PFSK-1 (cell line): ENCODE results near the gene S100A1.

Experiments
- FOXP2 ChIP-seq: optimal IDR thresholded peaks from 2 replicates; pipeline ENCODE3; 2011; ENCODE audit warnings: borderline replicate concordance, control low read depth, inconsistent platforms; ENCODE audit not compliant: insufficient read depth; ENCODE audit errors: extremely low read length, extremely low read depth
- POLR2AphosphoS5 ChIP-seq: IDR thresholded peaks from 2 replicates; pipeline ENCODE4 v1.6.1; 2012; ENCODE audit warnings: low read depth, mild to moderate bottlenecking, control low read depth, low read length, moderate library complexity
- SIN3A ChIP-seq: IDR thresholded peaks from 2 replicates; pipeline ENCODE4 v1.6.1; 2012; ENCODE audit warnings: mild to moderate bottlenecking, low read length, moderate library complexity, borderline replicate concordance; ENCODE audit not compliant: insufficient read depth
- TAF1 ChIP-seq: IDR thresholded peaks from 2 replicates; pipeline ENCODE4 v1.6.1; 2012; ENCODE audit warnings: low read length, control low read depth, borderline replicate concordance; ENCODE audit not compliant: insufficient read depth
- TF ChIP-seq, protein P1 (sequence below), 2 experiments: IDR thresholded peaks; 2 replicates each; pipeline versions ENCODE4 v1.6.1 to v1.8.0; 2011 to 2012; ENCODE audit warnings: low read depth in 2 of 2, low read length in 2 of 2, control low read depth in 1 of 2, inconsistent platforms in 1 of 2, mild to moderate bottlenecking in 1 of 2, moderate library complexity in 1 of 2; ENCODE audit not compliant: insufficient read depth in 1 of 2

S100A1 gene

DNA sequence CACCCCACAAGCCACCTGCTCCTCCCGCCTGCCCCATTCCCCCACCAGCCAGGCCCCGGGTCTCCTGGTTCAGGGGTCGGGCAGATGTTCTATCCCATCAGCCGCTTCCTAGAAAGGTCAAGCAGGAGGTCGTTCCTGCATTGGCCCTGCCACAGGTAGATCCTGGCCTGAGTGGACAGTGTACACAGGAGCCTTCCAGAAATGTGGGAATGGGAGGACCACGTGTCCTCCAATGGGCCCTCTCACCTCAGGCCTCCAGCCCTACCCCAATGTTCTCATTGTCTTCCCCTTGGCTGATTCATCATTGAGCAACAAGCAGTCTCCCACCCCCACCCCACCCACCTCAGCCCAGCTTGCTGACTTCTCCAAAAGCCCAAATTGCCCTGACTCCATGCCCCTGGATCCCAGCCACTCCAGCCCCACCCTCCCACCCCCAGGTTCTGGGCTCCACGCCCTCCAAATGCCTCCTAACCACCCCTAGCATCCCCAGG, 17.4 kb upstream of the S100A1 start:
- TF ChIP-seq FOXP2 (no peak), SIN3A (no peak), TAF1 (no peak), POLR2AphosphoS5 (no peak)
- TF ChIP-seq, protein P1, sequence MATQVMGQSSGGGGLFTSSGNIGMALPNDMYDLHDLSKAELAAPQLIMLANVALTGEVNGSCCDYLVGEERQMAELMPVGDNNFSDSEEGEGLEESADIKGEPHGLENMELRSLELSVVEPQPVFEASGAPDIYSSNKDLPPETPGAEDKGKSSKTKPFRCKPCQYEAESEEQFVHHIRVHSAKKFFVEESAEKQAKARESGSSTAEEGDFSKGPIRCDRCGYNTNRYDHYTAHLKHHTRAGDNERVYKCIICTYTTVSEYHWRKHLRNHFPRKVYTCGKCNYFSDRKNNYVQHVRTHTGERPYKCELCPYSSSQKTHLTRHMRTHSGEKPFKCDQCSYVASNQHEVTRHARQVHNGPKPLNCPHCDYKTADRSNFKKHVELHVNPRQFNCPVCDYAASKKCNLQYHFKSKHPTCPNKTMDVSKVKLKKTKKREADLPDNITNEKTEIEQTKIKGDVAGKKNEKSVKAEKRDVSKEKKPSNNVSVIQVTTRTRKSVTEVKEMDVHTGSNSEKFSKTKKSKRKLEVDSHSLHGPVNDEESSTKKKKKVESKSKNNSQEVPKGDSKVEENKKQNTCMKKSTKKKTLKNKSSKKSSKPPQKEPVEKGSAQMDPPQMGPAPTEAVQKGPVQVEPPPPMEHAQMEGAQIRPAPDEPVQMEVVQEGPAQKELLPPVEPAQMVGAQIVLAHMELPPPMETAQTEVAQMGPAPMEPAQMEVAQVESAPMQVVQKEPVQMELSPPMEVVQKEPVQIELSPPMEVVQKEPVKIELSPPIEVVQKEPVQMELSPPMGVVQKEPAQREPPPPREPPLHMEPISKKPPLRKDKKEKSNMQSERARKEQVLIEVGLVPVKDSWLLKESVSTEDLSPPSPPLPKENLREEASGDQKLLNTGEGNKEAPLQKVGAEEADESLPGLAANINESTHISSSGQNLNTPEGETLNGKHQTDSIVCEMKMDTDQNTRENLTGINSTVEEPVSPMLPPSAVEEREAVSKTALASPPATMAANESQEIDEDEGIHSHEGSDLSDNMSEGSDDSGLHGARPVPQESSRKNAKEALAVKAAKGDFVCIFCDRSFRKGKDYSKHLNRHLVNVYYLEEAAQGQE (IDR thresholded peaks at IDR 0.05; ENCODE audit: insufficient read depth in 1 of 2, low read depth in 2 of 2, low read length in 2 of 2), result no peak

DNA sequence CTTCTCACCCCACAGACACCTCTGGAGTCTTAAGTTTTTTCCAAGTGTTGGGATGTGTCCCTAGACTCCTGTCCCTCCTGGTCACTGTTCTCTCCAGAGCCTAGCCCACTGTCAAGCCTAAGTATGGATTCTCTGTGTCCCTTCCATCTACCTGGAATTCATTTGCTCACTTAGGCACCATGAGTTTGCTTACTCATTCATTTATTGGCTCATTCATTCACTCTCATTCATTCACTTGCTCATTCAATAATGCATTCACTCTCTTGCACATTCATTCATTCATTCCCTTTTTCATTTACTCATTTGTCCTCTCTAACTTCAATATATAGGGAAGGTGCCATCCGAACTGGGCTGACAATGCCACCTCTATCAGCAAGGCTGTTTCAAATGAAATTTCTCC, 16.9 kb upstream of the S100A1 start:
- TF ChIP-seq TAF1, result no peak
- TF ChIP-seq FOXP2, result no peak
- no peak for TF ChIP-seq SIN3A
- TF ChIP-seq, protein P1 (IDR thresholded peaks at IDR 0.05; ENCODE audit: insufficient read depth in 1 of 2, low read depth in 2 of 2, low read length in 2 of 2), result no peak

DNA sequence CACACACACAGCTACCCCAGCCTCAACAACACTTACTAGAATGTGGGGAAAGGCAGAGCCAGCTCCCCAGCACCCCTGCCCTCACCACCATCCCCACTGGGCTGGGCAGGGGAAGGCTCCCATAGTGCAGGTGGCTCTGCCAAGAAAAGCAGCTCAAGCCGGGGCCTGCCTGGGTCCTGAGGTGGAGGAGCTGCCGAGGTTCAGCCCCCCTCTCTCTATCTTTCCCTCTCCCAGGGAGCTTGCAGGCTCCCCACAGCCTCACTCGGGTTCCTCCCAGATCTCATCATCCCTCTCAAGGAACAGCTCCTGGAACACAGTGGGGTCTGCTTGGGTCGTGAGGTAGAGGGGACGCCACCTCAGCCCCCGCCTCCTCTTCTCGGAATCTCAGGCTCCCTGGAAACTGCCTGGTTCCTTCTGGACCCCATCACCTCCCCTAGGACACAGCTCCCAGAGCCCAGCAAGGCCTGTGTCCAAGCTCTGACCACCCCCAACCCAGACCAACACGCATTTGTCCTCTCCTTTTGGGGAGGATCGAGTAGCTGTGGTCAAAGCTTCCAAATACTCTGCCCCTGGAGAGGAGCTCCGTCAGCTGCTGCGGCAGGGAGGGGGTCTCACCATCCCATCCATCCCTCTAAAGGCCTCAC, 16.0 kb upstream of the S100A1 start:
- no peak for TF ChIP-seq TAF1
- no peak for TF ChIP-seq POLR2AphosphoS5
- TF ChIP-seq FOXP2, result no peak
- no peak for TF ChIP-seq SIN3A
- TF ChIP-seq, protein P1 (IDR thresholded peaks at IDR 0.05; ENCODE audit: insufficient read depth in 1 of 2, low read depth in 2 of 2, low read length in 2 of 2), result no peak

DNA sequence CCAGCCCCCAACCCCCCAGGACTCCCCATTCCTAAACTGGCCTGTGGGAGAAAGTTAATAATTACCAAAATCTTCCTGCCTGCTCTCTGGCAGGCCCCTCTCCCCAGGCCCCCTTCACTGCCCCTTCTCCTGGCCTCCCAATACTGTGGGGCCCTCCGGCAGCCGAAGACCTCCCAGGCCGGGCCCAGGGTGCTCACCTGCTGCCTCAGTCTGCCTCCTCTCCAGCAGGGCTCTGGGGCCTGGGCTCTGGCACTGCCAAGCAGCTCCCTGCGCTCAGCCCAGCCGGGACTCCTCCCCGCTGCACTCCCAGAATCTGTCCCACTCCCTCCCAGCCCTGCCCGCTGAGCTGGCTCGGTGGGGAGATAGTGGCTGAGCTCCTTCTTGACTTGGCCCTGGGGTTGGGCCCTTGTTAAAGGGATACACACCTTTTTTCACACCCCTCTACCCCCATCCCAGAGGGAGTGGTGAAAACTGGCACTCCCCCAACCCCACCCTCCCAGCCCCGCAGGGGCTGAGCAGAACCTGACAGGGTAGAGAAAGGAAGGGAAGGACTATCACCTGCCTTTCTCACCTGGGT, 15.4 kb upstream of the S100A1 start, which contains the start of gene S100A16:
S100A16 (minus strand) TSS at position 383 of the 577 bp plus-strand sequence. CDS start 4,986 bp downstream, outside the sequence.
- no peak for TF ChIP-seq TAF1
- TF ChIP-seq POLR2AphosphoS5, result no peak
- TF ChIP-seq SIN3A, result no peak
- no peak for TF ChIP-seq FOXP2
- TF ChIP-seq, protein P1 (IDR thresholded peaks at IDR 0.05; ENCODE audit: insufficient read depth in 1 of 2, low read depth in 2 of 2, low read length in 2 of 2), result no peak

DNA sequence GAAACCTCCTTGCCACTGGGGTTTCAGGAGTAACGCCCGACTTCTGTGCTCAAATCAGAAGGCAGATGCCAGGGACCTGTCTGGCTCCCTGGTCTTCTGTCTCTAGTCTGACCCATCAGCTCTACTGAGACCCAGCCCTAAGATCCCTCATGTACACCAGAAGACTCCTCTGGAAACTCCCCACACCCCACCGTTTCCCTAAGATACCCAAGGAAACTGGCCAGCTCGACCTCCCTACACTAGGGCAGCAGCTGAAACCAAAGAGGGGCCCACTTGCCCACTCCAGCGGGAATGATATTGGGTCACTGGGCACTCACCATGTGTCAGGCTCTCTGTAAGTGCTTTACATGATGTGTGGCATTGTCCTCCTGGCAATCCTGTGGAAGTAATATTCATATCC, 14.8 kb upstream of the S100A1 start:
- TF ChIP-seq TAF1 (no peak), POLR2AphosphoS5 (no peak), FOXP2 (no peak), SIN3A (no peak)
- TF ChIP-seq, protein P1 (IDR thresholded peaks at IDR 0.05; ENCODE audit: insufficient read depth in 1 of 2, low read depth in 2 of 2, low read length in 2 of 2), result no peak
